Dendritic cell treated with granulocyte-macrophage colony-stimulating factor and Interleukin-4, amounts not matched to agents 40 ng/mL and 50 ng/mL, for 4 days (primary cell): ENCODE results near the gene KRTAP27-1.

Experiments used
- H3K27ac Mint-ChIP-seq: one replicate; pipeline ENCODE4 v1.8.0; 2022; ENCODE audit warnings: mild to moderate bottlenecking, mixed read lengths
- H3K27me3 Mint-ChIP-seq: one replicate; pipeline ENCODE4 v1.8.0; 2022; ENCODE audit warnings: mild to moderate bottlenecking, mixed read lengths
- H3K36me3 Mint-ChIP-seq: one replicate; pipeline ENCODE4 v1.8.0; 2022; ENCODE audit warnings: low read depth, mixed read lengths
- H3K4me1 Mint-ChIP-seq: one replicate; pipeline ENCODE4 v1.8.0; 2022; ENCODE audit warnings: low read depth, mixed read lengths
- H3K4me3 Mint-ChIP-seq: one replicate; pipeline ENCODE4 v1.8.0; 2022; ENCODE audit warnings: mild to moderate bottlenecking, moderate library complexity, mixed read lengths
- H3K9me3 Mint-ChIP-seq: one replicate; pipeline ENCODE4 v1.8.0; 2022; ENCODE audit warnings: mixed read lengths
- intact Hi-C: fragments of 100-400 bp; cut with micrococcal nuclease; formaldehyde crosslinking; loops from one replicate; pipeline ENCODE4 v1.15.0; 2022

KRTAP27-1 gene, protein sequence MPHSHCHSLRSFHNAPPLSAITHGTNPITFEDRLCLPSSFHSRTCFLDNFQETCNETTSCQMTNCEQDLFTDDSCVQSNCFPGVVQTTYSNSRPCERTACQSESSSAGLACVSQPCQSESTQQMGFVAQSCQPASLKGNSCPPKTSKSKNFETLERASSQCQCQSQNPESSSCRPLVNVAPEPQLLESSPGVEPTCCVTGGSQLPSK

DNA sequence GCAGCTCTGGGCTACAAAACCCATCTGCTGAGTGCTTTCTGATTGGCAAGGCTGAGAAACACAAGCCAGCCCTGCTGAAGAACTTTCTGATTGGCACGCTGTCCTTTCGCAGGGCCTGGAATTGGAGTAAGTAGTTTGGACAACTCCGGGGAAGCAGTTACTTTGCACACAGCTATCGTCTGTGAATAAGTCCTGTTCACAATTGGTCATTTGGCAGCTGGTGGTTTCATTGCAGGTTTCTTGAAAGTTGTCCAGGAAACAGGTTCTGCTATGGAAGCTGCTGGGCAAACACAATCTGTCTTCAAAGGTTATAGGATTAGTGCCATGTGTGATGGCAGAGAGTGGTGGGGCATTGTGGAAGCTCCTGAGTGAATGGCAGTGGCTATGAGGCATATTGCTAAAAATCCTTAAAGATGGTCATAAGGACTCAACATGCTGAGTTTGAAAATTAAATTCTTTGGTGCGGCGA is at the start of gene KRTAP27-1:
KRTAP27-1 (minus strand) TSS at position 419 of the 469 bp plus-strand sequence; CDS start at position 393, 26 bp downstream.
- Mint-ChIP-seq H3K4me3 (no peak within 1 kb of the TSS), H3K4me1 (no peaks in the 10 kb centered on the region), H3K27me3 (no peaks in the 10 kb centered on the region), H3K27ac (no peak within 1 kb of the TSS), H3K36me3 (no peaks in the 10 kb centered on the region), H3K9me3 (no peaks in the 10 kb centered on the region)
- intact Hi-C loops, result no loop called here

DNA sequence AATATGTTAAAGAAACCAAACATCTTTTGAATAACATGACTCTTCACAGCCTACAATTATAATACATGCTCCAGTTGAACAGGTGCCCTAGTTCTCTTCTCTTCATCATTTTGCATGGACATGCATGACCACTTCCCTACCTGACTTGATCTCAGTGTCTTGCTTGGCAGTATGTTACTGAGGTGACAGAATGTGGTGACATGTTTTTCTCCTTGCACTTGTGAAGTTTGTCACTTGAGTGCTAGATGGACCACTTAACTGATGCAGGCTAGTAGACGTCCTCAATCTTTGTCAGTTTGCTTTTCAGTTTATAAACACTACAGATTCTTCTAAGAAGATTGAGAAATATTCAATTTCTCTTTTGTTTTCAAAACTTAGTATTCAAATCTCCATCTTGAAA is 44.7 kb upstream of the KRTAP27-1 start:
- no peaks in the 10 kb centered on the region for H3K4me1 Mint-ChIP-seq
- intact Hi-C loops, result no loop called here
- H3K36me3 Mint-ChIP-seq, result no peaks in the 10 kb centered on the region
- no peak overlapping the region for H3K4me3 Mint-ChIP-seq
- H3K27ac Mint-ChIP-seq, result no peak overlapping the region
- H3K27me3 Mint-ChIP-seq, result no peaks in the 10 kb centered on the region
- H3K9me3 Mint-ChIP-seq, result no peaks in the 10 kb centered on the region

DNA sequence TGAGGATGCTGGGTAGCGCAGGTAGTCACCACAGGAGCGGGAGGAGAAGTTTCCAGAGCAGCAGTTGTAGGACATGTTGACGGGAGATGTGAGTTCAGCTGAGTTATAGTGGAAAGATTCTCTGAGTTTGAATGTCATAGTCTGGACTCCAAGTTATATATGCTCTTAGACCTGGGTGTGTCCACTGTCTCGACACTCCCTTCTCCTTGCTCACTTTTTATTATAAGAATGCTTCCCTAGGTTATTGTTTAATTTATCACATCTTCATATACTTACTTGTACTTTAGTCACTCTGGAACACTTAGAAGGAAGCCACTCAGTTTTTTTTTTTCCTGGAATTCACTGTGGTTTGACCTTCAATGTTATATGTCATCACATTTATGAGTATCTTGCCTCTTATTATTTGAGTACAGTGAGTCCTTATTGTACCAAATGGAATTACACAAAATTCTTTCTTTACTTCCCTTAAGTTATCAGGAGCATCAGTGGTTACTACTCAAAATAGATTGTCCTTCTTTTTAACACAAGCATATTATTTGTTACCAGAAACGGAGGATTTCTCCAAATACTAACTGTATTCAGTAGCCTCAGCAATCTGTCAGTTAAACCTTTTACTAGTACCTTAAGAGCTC is 34.8 kb upstream of the KRTAP27-1 start, which contains the start of gene KRTAP13-2:
KRTAP13-2 (minus strand) TSS at position 133 of the 632 bp plus-strand sequence; CDS start at position 75, 58 bp downstream.
- H3K4me1 Mint-ChIP-seq, result no peaks in the 10 kb centered on the region
- H3K9me3 Mint-ChIP-seq, result no peaks in the 10 kb centered on the region
- H3K27ac Mint-ChIP-seq, result no peak within 1 kb of the TSS
- intact Hi-C loops, result no loop called here
- H3K36me3 Mint-ChIP-seq, result no peaks in the 10 kb centered on the region
- no peak within 1 kb of the TSS for H3K4me3 Mint-ChIP-seq
- no peaks in the 10 kb centered on the region for H3K27me3 Mint-ChIP-seq

DNA sequence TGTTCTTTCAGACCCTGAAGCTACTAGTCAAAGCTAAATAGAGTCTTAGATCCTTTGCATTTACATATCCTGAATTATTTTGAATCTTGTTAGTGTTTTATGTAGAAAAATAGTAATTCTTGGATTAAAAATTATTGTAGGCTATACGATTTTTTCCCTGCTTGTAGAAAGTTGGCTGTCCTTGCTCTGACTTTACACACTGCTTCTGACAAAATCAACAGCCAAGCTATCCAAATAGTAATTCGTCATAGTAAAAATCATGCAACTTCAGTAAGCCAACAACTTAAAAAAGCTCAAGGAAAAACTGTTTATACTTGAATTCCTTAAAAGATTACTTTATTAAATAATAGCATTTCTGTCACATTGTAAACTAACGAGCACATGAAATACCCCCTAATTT is 18.4 kb upstream of the KRTAP27-1 start:
- intact Hi-C loops, result no loop called here
- peaks cover 9% of the 10 kb centered on the region for H3K9me3 Mint-ChIP-seq
- no peaks in the 10 kb centered on the region for H3K36me3 Mint-ChIP-seq
- H3K4me3 Mint-ChIP-seq, result no peak overlapping the region
- no peak overlapping the region for H3K27ac Mint-ChIP-seq
- no peaks in the 10 kb centered on the region for H3K4me1 Mint-ChIP-seq
- no peaks in the 10 kb centered on the region for H3K27me3 Mint-ChIP-seq

DNA sequence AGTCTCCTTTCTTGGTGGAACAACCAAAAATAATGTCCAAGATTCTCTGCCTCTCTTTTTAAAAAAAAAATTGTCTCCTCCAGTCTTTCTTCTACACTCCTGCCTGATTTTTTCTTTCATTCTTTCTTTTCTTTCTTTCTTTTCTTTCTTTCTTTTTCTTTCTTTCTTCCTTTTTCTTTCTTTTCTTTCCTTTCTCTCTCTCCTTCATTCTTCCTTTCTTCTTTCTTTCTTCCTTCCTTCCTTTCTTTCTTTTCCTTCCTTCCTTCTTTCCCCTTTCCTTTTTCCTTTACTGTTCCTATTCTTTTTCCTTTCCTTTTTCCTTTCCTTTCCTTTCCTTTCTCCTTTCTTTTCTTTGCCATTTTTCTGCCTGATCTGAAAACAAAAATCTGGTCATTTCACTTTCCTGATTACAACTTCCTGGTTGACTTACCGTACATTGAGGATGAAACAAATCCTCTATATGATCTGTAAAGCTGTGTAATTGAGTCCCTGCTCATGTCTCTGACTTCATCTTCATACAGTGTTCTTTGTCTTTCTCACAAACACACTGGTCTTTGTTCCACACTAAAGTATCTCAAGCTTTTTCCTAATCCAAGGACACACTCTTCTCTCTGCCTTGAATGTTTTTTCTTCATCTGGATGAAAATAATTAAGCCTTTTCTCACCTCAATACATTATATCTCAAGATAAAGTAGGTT is 17.0 kb upstream of the KRTAP27-1 start:
- intact Hi-C loops, result no loop called here
- H3K9me3 Mint-ChIP-seq, result peaks cover 9% of the 10 kb centered on the region
- H3K4me1 Mint-ChIP-seq, result no peaks in the 10 kb centered on the region
- no peaks in the 10 kb centered on the region for H3K27me3 Mint-ChIP-seq
- H3K4me3 Mint-ChIP-seq, result no peak overlapping the region
- no peaks in the 10 kb centered on the region for H3K36me3 Mint-ChIP-seq
- H3K27ac Mint-ChIP-seq, result no peak overlapping the region

DNA sequence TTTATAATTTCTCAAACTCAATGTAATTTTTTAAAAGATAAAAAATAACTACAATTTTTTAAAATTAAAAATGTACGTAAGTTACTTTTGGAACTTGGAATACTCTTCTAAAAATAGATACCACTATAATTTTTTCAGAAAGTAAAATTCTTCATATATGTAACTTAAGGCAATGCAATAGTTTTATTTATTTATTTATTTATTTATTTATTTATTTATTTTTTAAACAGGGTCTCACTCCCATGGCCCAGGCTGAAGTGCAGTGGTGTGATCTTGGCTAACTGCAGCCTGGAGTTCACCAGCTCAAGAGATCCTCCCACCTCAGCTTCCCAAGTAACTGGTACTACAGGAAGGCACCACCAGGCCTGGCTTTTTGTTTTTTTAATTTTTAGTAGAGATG is 14.0 kb upstream of the KRTAP27-1 start:
- Mint-ChIP-seq H3K4me1 (no peaks in the 10 kb centered on the region), H3K36me3 (no peaks in the 10 kb centered on the region), H3K4me3 (no peak overlapping the region), H3K9me3 (peaks cover 10% of the 10 kb centered on the region), H3K27me3 (no peaks in the 10 kb centered on the region), H3K27ac (no peak overlapping the region)
- intact Hi-C loops, result no loop called here

DNA sequence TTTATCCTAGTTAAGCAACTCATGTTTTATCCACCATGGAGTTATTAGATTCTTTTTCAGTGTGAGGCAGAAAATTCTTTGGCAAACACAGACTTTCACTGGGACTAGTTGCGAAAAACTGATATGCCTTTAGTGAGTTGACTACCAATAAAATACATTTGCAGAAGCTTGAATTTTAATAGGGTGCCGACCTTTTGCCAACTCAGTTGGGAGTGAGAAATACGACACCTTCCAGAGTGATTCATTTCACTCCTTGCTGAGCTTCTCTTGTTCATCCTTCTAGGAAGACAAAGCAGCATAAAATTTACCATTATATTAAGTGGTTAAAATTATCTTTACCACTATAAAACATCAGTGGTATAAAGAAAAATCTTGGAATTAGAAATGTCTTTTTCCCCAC is 12.1 kb upstream of the KRTAP27-1 start:
- Mint-ChIP-seq H3K4me3 (no peak overlapping the region), H3K4me1 (no peaks in the 10 kb centered on the region), H3K27me3 (no peaks in the 10 kb centered on the region), H3K36me3 (no peaks in the 10 kb centered on the region), H3K27ac (no peak overlapping the region), H3K9me3 (peaks cover 22% of the 10 kb centered on the region)
- intact Hi-C loops, result no loop called here

DNA sequence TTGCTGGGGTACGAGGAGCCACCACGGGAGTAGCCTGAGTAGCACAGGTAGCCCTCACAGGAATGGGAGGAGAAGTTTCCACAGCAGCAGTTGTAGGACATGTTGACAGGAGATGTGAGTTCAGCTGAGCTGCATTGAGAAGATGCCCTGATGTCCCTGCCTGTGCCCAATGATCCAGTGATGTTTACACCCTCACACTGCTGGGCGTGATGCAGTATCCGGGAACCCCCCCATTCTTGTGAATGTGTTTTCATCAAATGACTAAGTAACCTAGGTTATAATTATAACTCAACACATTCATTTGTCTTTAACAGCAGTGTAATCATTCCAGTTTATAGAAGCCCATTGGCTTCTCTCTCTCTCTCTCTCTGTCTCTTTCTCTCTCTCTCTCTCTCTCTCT is 11.0 kb upstream of the KRTAP27-1 start, which contains the start of gene KRTAP23-1:
KRTAP23-1 (minus strand) TSS at position 101 of the 400 bp plus-strand sequence; CDS start at position 101, 0 bp downstream.
- H3K27ac Mint-ChIP-seq, result no peak within 1 kb of the TSS
- H3K4me3 Mint-ChIP-seq, result no peak within 1 kb of the TSS
- no peaks in the 10 kb centered on the region for H3K4me1 Mint-ChIP-seq
- H3K27me3 Mint-ChIP-seq, result no peaks in the 10 kb centered on the region
- H3K9me3 Mint-ChIP-seq, result peaks cover 21% of the 10 kb centered on the region
- H3K36me3 Mint-ChIP-seq, result no peaks in the 10 kb centered on the region
- intact Hi-C loops, result no loop called here

DNA sequence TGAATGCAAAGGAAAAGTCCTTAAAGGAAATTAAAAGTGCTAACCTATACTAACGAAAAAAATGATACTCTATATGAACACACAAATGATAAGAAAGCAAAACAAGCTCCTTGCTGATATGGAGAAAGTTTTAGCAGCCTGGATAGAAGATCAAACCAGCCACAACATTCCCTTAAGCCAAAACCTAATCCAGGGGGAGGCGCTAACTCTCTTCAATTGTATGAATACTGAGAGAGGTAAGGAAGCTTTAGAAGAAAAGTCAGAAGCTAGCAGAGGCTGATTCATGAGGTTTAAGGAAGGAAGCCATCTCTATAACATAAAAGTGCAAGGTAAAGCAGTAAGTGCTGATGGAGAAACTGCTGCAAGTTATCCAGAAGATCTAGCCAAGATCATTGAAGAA is 7.5 kb upstream of the KRTAP27-1 start:
- intact Hi-C loops, result no loop called here
- Mint-ChIP-seq H3K27ac (no peak overlapping the region), H3K4me3 (no peak overlapping the region), H3K9me3 (peaks cover 13% of the 10 kb centered on the region), H3K4me1 (no peaks in the 10 kb centered on the region), H3K27me3 (no peaks in the 10 kb centered on the region), H3K36me3 (no peaks in the 10 kb centered on the region)

DNA sequence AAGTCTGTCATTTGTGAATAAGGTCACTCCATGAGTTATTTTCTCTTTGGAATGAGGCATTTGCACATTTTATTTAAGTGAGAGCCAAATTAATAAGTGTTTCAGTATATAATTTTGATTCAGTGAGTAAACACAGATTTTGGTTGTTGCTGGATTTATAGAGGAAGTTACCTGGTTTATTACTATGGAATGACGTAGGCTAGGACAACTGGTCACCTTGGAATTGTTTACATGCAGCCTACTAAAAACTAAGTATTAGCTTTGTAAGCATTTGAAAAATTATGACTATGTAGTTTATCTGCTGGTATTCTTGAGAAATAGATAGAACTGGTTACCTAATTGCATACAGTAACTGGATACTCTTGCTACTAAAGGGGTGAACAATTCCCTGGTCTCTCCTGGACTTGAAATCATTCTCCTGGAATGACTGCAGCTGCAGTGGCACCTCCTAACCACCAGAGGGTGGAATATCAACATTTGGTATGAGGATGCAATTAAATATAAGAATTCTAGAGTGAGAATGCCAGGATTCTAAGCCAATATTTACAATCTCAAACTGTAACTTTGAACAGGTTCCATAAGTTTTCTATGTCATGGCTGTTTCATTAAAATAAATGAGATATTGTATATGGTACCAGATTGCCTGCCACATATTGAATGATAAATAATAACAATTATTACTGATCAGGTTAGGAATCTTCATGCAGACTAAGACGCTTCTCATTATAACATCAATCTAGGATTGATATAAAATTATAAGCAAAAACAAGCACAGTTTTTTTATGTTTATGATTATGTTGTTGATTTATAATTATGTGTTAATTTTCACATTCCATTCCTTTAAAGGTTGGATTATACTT is 3.5 kb upstream of the KRTAP27-1 start:
- Mint-ChIP-seq H3K36me3 (no peaks in the 10 kb centered on the region), H3K9me3 (peaks cover 5% of the 10 kb centered on the region), H3K4me1 (no peaks in the 10 kb centered on the region), H3K27me3 (no peaks in the 10 kb centered on the region), H3K27ac (no peak overlapping the region), H3K4me3 (no peak overlapping the region)
- intact Hi-C loops, result loop anchor here (5.0 kb wide), 1 partner anchor 746 kb away; no protein-coding TSS in a partner anchor

DNA sequence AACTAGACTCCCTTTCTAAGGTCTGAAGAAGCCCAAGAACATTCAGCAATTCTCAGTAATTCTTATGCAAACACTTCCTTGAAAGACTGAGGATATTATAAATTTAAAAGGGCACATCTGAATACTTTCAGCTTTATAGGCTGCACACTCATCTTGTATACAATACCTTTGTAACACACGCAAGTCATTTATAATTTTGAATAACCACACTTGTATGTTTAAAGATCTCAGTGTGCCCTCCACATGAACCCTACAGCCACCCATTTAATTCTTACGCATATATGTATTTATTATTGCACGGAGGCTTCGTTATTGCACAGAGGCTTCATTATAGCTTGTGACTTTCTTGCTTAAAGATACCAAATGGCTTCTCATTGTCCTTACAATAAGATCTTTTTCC is 1.2 kb upstream of the KRTAP27-1 start:
- Mint-ChIP-seq H3K4me1 (no peaks in the 10 kb centered on the region), H3K27me3 (no peaks in the 10 kb centered on the region), H3K4me3 (no peak overlapping the region), H3K36me3 (no peaks in the 10 kb centered on the region), H3K9me3 (no peaks in the 10 kb centered on the region), H3K27ac (no peak overlapping the region)
- intact Hi-C loops, result no loop called here

DNA sequence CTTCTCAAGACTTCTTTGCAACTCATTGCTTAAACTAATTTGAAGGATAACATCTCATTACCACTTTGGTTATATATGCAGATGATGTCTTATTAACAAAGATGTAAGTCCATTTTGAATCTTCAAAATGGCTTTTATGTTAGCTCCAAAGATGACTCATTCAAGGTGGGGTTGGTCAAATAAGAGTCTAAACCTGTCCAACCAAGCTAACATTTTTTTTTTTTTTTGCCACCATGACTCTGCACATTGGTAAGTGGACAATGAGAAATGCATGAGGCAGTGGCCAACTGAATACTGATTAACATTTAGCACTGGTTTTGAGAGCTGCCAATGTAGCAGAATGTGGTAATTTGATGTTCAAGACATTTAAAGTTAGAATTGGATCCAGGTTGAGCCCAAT is 278 bp upstream of the KRTAP27-1 start:
- no peak overlapping the region for H3K4me3 Mint-ChIP-seq
- intact Hi-C loops, result no loop called here
- H3K27ac Mint-ChIP-seq, result no peak overlapping the region
- no peaks in the 10 kb centered on the region for H3K27me3 Mint-ChIP-seq
- no peaks in the 10 kb centered on the region for H3K36me3 Mint-ChIP-seq
- no peaks in the 10 kb centered on the region for H3K9me3 Mint-ChIP-seq
- H3K4me1 Mint-ChIP-seq, result no peaks in the 10 kb centered on the region

DNA sequence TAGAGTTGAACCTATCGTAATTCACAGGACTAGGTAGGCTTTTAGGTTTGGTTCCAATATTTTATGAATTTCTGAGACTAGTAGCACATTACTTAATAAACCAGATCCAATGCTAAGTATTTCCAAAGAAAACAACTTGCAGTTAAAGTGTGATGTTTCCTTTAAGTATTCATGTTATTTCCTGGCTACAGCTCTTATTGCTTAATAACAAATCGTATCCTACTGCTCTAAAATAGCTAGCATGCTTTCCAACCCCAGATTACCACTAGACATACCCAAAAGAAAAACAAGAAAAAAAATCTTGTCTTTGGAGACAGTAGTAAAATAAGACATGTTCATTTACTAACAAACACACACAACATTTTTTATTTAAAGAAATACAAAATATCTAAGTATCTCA is 898 bp downstream of the KRTAP27-1 start:
- no peak overlapping the region for H3K4me3 Mint-ChIP-seq
- H3K27me3 Mint-ChIP-seq, result no peaks in the 10 kb centered on the region
- H3K9me3 Mint-ChIP-seq, result no peaks in the 10 kb centered on the region
- intact Hi-C loops, result no loop called here
- H3K27ac Mint-ChIP-seq, result no peak overlapping the region
- H3K36me3 Mint-ChIP-seq, result no peaks in the 10 kb centered on the region
- H3K4me1 Mint-ChIP-seq, result no peaks in the 10 kb centered on the region
